Osteocyte (in vitro differentiated cells): ENCODE results near the gene PPP2R2D. TPM values are rescaled to one million over a fixed set of nuclear protein-coding genes. Genes with fewer than 3 reads are reported as not detected.
"Not testable (repeated sequence)": the region's sequence is repeated elsewhere in the genome, so short reads cannot be mapped to it uniquely, and the experiment has no call there.

Source experiments
- DNase-seq: peaks from one replicate; pipeline ENCODE4 v3.0.0; 2021; ENCODE audit warnings: mixed read lengths; ENCODE audit not compliant: unreplicated experiment; ENCODE audit errors: extremely low spot score
- H3K27ac Mint-ChIP-seq: one replicate; pipeline ENCODE4 v1.8.0; 2021; ENCODE audit warnings: mild to moderate bottlenecking, mixed read lengths; ENCODE audit not compliant: unreplicated experiment
- H3K27me3 Mint-ChIP-seq: one replicate; pipeline ENCODE4 v1.8.0; 2021; ENCODE audit warnings: mixed read lengths; ENCODE audit not compliant: unreplicated experiment
- H3K36me3 Mint-ChIP-seq: one replicate; pipeline ENCODE4 v1.8.0; 2021; ENCODE audit warnings: mixed read lengths; ENCODE audit not compliant: unreplicated experiment
- H3K4me1 Mint-ChIP-seq: one replicate; pipeline ENCODE4 v1.8.0; 2021; ENCODE audit warnings: mixed read lengths; ENCODE audit not compliant: unreplicated experiment
- H3K4me3 Mint-ChIP-seq: one replicate; pipeline ENCODE4 v1.8.0; 2021; ENCODE audit warnings: mild to moderate bottlenecking, moderate library complexity, mixed read lengths; ENCODE audit not compliant: unreplicated experiment
- H3K9me3 Mint-ChIP-seq: one replicate; pipeline ENCODE4 v1.8.0; 2021; ENCODE audit warnings: mixed read lengths; ENCODE audit not compliant: unreplicated experiment
- CTCF ChIP-seq: fragments of 200-600 bp; sonication (generic); IDR thresholded peaks from 2 replicates; pipeline ENCODE4 v1.5.0; 2021; ENCODE audit warnings: antibody characterized with exemption, mild to moderate bottlenecking, moderate library complexity
- total RNA-seq: library from RNA; stranded (reverse); gene quantifications from 2 replicates; pipeline ENCODE4 v1.2.1, GENCODE V29; 2021

PPP2R2D gene
- total RNA-seq, 1 donor from 2014 or later = 28.9 TPM

- peak within 1 kb of the TSS; percentile 64 for H3K27ac Mint-ChIP-seq
- peaks cover 25% of the 10 kb centered on the region for H3K4me1 Mint-ChIP-seq
- peak; percentile 99 for DNase-seq
- no peaks in the 10 kb centered on the region for H3K9me3 Mint-ChIP-seq
- H3K27me3 Mint-ChIP-seq = no peaks in the 10 kb centered on the region
- no peaks in the 10 kb centered on the region for H3K36me3 Mint-ChIP-seq
- peak within 1 kb of the TSS; percentile 77 for H3K4me3 Mint-ChIP-seq
- peak; percentile 24 for TF ChIP-seq CTCF
These were observed 80.8 kb downstream of the PPP2R2D start, which contains the start of gene BNIP3 for GRCh38 chr10:131981429-131982184. BNIP3 (minus strand) TSS chr10:131981923; CDS start chr10:131981806, 117 bp downstream.

- Mint-ChIP-seq H3K27me3 (no peaks in the 10 kb centered on the region), H3K36me3 (no peaks in the 10 kb centered on the region), H3K4me1 (peaks cover 25% of the 10 kb centered on the region), H3K27ac (no peak overlapping the region), H3K4me3 (peak overlapping the region; percentile 68), H3K9me3 (no peaks in the 10 kb centered on the region)
- no peak for DNase-seq
- no peak for TF ChIP-seq CTCF
These were observed 81.5 kb downstream of the PPP2R2D start for GRCh38 chr10:131982185-131982756.

GRCh38 chr10:131982796-131983195 lies 82.0 kb downstream of the PPP2R2D start:
- no peak for TF ChIP-seq CTCF
- peak overlapping the region; percentile 61 for H3K4me3 Mint-ChIP-seq
- H3K36me3 Mint-ChIP-seq = no peaks in the 10 kb centered on the region
- no peak overlapping the region for H3K27ac Mint-ChIP-seq
- H3K4me1 Mint-ChIP-seq = peaks cover 25% of the 10 kb centered on the region
- no peak for DNase-seq
- no peaks in the 10 kb centered on the region for H3K27me3 Mint-ChIP-seq
- H3K9me3 Mint-ChIP-seq = no peaks in the 10 kb centered on the region

- no peaks in the 10 kb centered on the region for H3K36me3 Mint-ChIP-seq
- peaks cover 25% of the 10 kb centered on the region for H3K4me1 Mint-ChIP-seq
- no peak for TF ChIP-seq CTCF
- no peaks in the 10 kb centered on the region for H3K27me3 Mint-ChIP-seq
- H3K9me3 Mint-ChIP-seq = no peaks in the 10 kb centered on the region
- no peak overlapping the region for H3K27ac Mint-ChIP-seq
- H3K4me3 Mint-ChIP-seq = peak overlapping the region; percentile 61
- DNase-seq = no peak
These were observed 83.0 kb downstream of the PPP2R2D start for GRCh38 chr10:131983780-131984179.

GRCh38 chr10:131986851-131987250 lies 86.0 kb downstream of the PPP2R2D start:
- H3K27me3 Mint-ChIP-seq, DNase-seq, H3K9me3 Mint-ChIP-seq, H3K4me1 Mint-ChIP-seq, H3K36me3 Mint-ChIP-seq, H3K4me3 Mint-ChIP-seq, H3K27ac Mint-ChIP-seq: not testable (repeated sequence)

GRCh38 chr10:131987301-131987700 lies 86.5 kb downstream of the PPP2R2D start:
- H3K36me3 Mint-ChIP-seq, H3K9me3 Mint-ChIP-seq, H3K27me3 Mint-ChIP-seq, H3K27ac Mint-ChIP-seq, H3K4me3 Mint-ChIP-seq, DNase-seq, H3K4me1 Mint-ChIP-seq: not testable (repeated sequence)

GRCh38 chr10:131987786-131988185 lies 87.0 kb downstream of the PPP2R2D start:
- DNase-seq, H3K27me3 Mint-ChIP-seq, H3K9me3 Mint-ChIP-seq, H3K27ac Mint-ChIP-seq, H3K4me1 Mint-ChIP-seq, H3K4me3 Mint-ChIP-seq, H3K36me3 Mint-ChIP-seq: not testable (repeated sequence)
